ENCODE measurements around the gene TMEM80. TPM values are rescaled to one million over a fixed set of nuclear protein-coding genes. Genes with fewer than 3 reads are reported as not detected.

Gene TMEM80
- total and polyA plus RNA-seq, 10 donors: 18.7 to 37.6 (median 28.5) TPM

- Histone ChIP-seq H3K36me3 (peaks cover 0 to 100% (median 23%) of the 10 kb centered on the region in 6 donors), H3K4me3 (no peak overlapping the region), H3K9me3 (no peaks in the 10 kb centered on the region), H3K27me3 (replicated peaks in 1 of 7) (no peaks in the 10 kb centered on the region), H3K27ac (no peak overlapping the region), H3K4me1 (peaks cover 0 to 42% (median 18%) of the 10 kb centered on the region in 6 donors)
- TF ChIP-seq POLR2AphosphoS5 (IDR thresholded peaks at IDR 0.05) (no peak), CTCF (IDR thresholded peaks at IDR 0.05 in 8 of 11, conservative IDR thresholded peaks at IDR 0.05 in 3 of 11) (no peak), POLR2A (IDR thresholded peaks at IDR 0.05) (no peak)
- no peak for DNase-seq
- 86 to 95% (median 89%) methylated on average over 7 of the region's 7 CpGs for WGBS, 5 donors
- intact Hi-C loops (cut with DNase I; ENCODE audit: low total_unique reads): no loop called here
These were observed 38.8 kb upstream of the TMEM80 start for GRCh38 chr11:656866-657265.

DNA sequence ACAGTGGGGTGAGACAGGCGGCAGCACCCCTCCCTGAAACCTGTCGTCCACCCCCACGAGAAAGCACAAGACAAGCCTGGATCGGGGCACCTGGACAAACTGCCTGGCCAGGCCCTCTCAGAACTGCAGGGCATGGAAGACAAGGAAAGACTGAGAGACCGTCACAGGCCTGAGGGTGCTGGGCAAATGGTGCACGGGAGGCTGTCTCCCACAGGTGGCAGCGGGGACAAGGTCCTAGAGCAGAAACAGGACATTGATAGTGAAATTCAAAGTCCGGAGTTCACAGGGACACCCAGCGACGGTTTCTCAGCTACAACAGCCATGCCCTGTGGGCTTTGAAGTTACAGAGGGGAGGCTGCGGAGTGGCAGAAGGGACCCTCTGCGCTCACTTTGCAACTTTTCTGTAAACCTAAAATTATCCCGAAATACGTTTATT is 37.9 kb upstream of the TMEM80 start:
- no peaks in the 10 kb centered on the region for H3K9me3 ChIP-seq
- DNase-seq: no peak
- WGBS, 5 donors: 84 to 88% (median 86%) methylated on average over 14 of the region's 14 CpGs
- H3K36me3 ChIP-seq: peaks cover 0 to 98% (median 22%) of the 10 kb centered on the region in 6 donors
- no peak overlapping the region for H3K4me3 ChIP-seq
- TF ChIP-seq CTCF (IDR thresholded peaks at IDR 0.05 in 8 of 11, conservative IDR thresholded peaks at IDR 0.05 in 3 of 11) (no peak), POLR2AphosphoS5 (IDR thresholded peaks at IDR 0.05) (no peak), POLR2A (IDR thresholded peaks at IDR 0.05) (no peak)
- H3K4me1 ChIP-seq: peaks cover 4 to 51% (median 20%) of the 10 kb centered on the region in 6 donors
- intact Hi-C loops (cut with DNase I; ENCODE audit: low total_unique reads): no loop called here
- peak overlapping the region in 4 of 8 donors; percentile 13 to 63 (median 24) for H3K27ac ChIP-seq
- no peaks in the 10 kb centered on the region for H3K27me3 ChIP-seq (replicated peaks in 1 of 7)

GRCh38 chr11:659532-660085 is 36.0 kb upstream of the TMEM80 start:
- Histone ChIP-seq H3K4me3 (no peak overlapping the region), H3K27me3 (replicated peaks in 1 of 7) (no peaks in the 10 kb centered on the region), H3K4me1 (peaks cover 4 to 56% (median 22%) of the 10 kb centered on the region in 6 donors), H3K36me3 (peaks cover 0 to 90% (median 15%) of the 10 kb centered on the region in 6 donors), H3K27ac (no peak overlapping the region), H3K9me3 (no peaks in the 10 kb centered on the region)
- 88 to 95% (median 92%) methylated on average over 13 to 16 of the region's 16 CpGs for WGBS, 5 donors
- intact Hi-C loops (cut with DNase I; ENCODE audit: low total_unique reads): loop anchor here (5.0 kb wide), 1 partner anchor 63 kb away; no protein-coding TSS in a partner anchor
- no peak for DNase-seq
- no peak for TF ChIP-seq POLR2A (IDR thresholded peaks at IDR 0.05)
- peak in 1 of 3 donors; percentile 8 for TF ChIP-seq POLR2AphosphoS5 (IDR thresholded peaks at IDR 0.05)

DNA sequence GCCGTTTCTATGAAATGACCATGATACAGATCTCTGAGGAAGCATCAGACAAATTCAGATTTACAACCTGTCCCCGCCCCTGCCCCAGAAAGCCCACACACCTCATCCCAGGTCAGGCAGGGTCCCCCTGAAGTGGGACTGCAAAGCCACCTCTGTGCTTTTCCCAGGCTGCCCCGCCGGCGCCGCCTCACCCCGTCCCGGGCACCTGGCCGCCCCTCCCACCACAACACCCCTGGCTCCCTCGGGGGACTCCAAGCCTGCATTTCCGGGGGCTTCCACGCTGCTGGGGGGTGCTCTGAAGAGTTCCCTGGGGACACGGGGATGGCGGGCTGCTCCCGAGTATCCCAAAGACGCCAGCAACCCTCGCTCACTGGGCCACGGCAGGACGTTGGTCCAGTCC is 35.3 kb upstream of the TMEM80 start:
- intact Hi-C loops (cut with DNase I; ENCODE audit: low total_unique reads): loop anchor here (5.0 kb wide), 1 partner anchor 62 kb away; no protein-coding TSS in a partner anchor
- 89 to 95% (median 94%) methylated on average over 18 to 19 of the region's 19 CpGs for WGBS, 5 donors
- Histone ChIP-seq H3K36me3 (peaks cover 0 to 87% (median 15%) of the 10 kb centered on the region in 6 donors), H3K4me1 (peaks cover 4 to 56% (median 22%) of the 10 kb centered on the region in 6 donors), H3K9me3 (no peaks in the 10 kb centered on the region), H3K27ac (no peak overlapping the region), H3K4me3 (no peak overlapping the region), H3K27me3 (replicated peaks in 1 of 7) (no peaks in the 10 kb centered on the region)
- TF ChIP-seq POLR2AphosphoS5 (IDR thresholded peaks at IDR 0.05) (no peak), POLR2A (IDR thresholded peaks at IDR 0.05) (no peak), CTCF (IDR thresholded peaks at IDR 0.05 in 8 of 11, conservative IDR thresholded peaks at IDR 0.05 in 3 of 11) (no peak)
- DNase-seq: no peak
